Left renal cortex interstitium (tissue), 4 donors: ENCODE data around the gene HELT. TPM values are rescaled to one million over a fixed set of nuclear protein-coding genes. Genes with fewer than 3 reads are reported as not detected.
A peak's percentile ranks its signal among the peaks of the same experiment; 100 is the strongest.

Source experiments
- DNase-seq, 4 donors: peaks; one replicate each; pipeline ENCODE4 v3.0.0-alpha.2; 2013; ENCODE audit warnings: low read depth in 4 of 4, low spot score in 2 of 4, missing footprints in 1 of 4
- polyA plus RNA-seq, 4 donors: library from polyadenylated mRNA; unstranded; fragments of 120-200 nt; gene quantifications; one replicate each; pipeline ENCODE4 v1.2.1, GENCODE V29; 2013; ENCODE audit not compliant: insufficient read length in 4 of 4

HELT gene
- polyA plus RNA-seq, 4 donors = 0.16 TPM; not detected in 3

GRCh38 chr4:185003596-185004351, 14.5 kb upstream of the HELT start:
- no peak for DNase-seq

- peak in 2 of 4 donors; percentile 47 to 49 for DNase-seq
Measured at GRCh38 chr4:185004562-185005218, 13.6 kb upstream of the HELT start.

- peak in 2 of 4 donors; percentile 69 to 81 for DNase-seq
Measured at GRCh38 chr4:185005219-185005819, 13.0 kb upstream of the HELT start.

- DNase-seq = no peak
Measured at GRCh38 chr4:185011408-185011807, 6.9 kb upstream of the HELT start.

GRCh38 chr4:185013417-185014125, 4.7 kb upstream of the HELT start:
- no peak for DNase-seq

GRCh38 chr4:185015108-185015507, 3.2 kb upstream of the HELT start:
- no peak for DNase-seq

GRCh38 chr4:185016101-185016940, 2.0 kb upstream of the HELT start:
- no peak for DNase-seq

- DNase-seq = no peak
Measured at GRCh38 chr4:185016946-185017758, 1.1 kb upstream of the HELT start.

- no peak for DNase-seq
Measured at GRCh38 chr4:185018834-185019455, 655 bp downstream of the HELT start.

GRCh38 chr4:185019456-185020292, 1.4 kb downstream of the HELT start:
- DNase-seq = no peak

GRCh38 chr4:185020293-185020808, 2.1 kb downstream of the HELT start:
- DNase-seq = no peak

GRCh38 chr4:185020863-185021761, 2.8 kb downstream of the HELT start:
- no peak for DNase-seq

GRCh38 chr4:185023471-185023870, 5.2 kb downstream of the HELT start:
- no peak for DNase-seq

GRCh38 chr4:185028625-185029024, 10.3 kb downstream of the HELT start:
- DNase-seq = no peak

- no peak for DNase-seq
Measured at GRCh38 chr4:185031611-185032010, 13.3 kb downstream of the HELT start.

GRCh38 chr4:185033072-185033471, 14.8 kb downstream of the HELT start:
- DNase-seq = no peak

- no peak for DNase-seq
Measured at GRCh38 chr4:185033950-185034349, 15.7 kb downstream of the HELT start.
